PC-9 (cell line): ENCODE measurements around the gene ATF6.

Experiments used
- EZH2 ChIP-seq: fragments of 200-600 bp; sonication (generic); IDR thresholded peaks from 2 replicates; pipeline ENCODE4 v1.8.0; 2017; ENCODE audit warnings: antibody characterized with exemption, low read depth
- TF ChIP-seq, protein P1 (sequence below): fragments of 200-600 bp; sonication (generic); conservative IDR thresholded peaks from 2 replicates; pipeline ENCODE4 v1.6.1; 2017; ENCODE audit warnings: mixed run types, antibody characterized with exemption, mild to moderate bottlenecking, moderate library complexity

GRCh38 chr1:161866241-161866640 lies 100.1 kb downstream of the ATF6 start:
- TF ChIP-seq, protein P1, sequence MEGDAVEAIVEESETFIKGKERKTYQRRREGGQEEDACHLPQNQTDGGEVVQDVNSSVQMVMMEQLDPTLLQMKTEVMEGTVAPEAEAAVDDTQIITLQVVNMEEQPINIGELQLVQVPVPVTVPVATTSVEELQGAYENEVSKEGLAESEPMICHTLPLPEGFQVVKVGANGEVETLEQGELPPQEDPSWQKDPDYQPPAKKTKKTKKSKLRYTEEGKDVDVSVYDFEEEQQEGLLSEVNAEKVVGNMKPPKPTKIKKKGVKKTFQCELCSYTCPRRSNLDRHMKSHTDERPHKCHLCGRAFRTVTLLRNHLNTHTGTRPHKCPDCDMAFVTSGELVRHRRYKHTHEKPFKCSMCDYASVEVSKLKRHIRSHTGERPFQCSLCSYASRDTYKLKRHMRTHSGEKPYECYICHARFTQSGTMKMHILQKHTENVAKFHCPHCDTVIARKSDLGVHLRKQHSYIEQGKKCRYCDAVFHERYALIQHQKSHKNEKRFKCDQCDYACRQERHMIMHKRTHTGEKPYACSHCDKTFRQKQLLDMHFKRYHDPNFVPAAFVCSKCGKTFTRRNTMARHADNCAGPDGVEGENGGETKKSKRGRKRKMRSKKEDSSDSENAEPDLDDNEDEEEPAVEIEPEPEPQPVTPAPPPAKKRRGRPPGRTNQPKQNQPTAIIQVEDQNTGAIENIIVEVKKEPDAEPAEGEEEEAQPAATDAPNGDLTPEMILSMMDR, result no peak
- TF ChIP-seq EZH2, result no peak
